Adrenal gland (tissue), 12 donors: Measurements from ENCODE around the gene C2orf49. TPM values are rescaled to one million over a fixed set of nuclear protein-coding genes. Genes with fewer than 3 reads are reported as not detected.

Source experiments
- DNase-seq, 7 donors: peaks; one replicate each; pipeline ENCODE4 v3.0.0-alpha.2; 2019 to 2020
- H3K27ac ChIP-seq, 5 donors: fragments of 200-600 bp; sonication (generic) in 4 of 5; 1 replicate in 3 of 5; 2 replicates in 2 of 5; pipeline versions ENCODE4 v1.5.1 to v1.8.0; 2016 to 2020; ENCODE audit warnings: mild to moderate bottlenecking in 1 of 5
- H3K27me3 ChIP-seq: fragments of 200-600 bp; 2 replicates; pipeline ENCODE4 v1.8.0; 2021
- H3K36me3 ChIP-seq, 2 donors: fragments of 200-600 bp; replicated peaks in 1 of 2; 1 replicate in 1 of 2; 2 replicates in 1 of 2; pipeline versions ENCODE4 v1.5.1 to v1.8.0; 2018 to 2022
- H3K4me1 ChIP-seq, 2 donors: fragments of 200-600 bp; replicated peaks in 1 of 2; 1 replicate in 1 of 2; 2 replicates in 1 of 2; pipeline versions ENCODE4 v1.5.1 to v1.8.0; 2018 to 2021
- H3K4me3 ChIP-seq, 4 donors: fragments of 200-600 bp; sonication (generic) in 3 of 4; one replicate each; pipeline ENCODE4 v1.5.1; 2016 to 2018
- H3K9me3 ChIP-seq, 3 donors: fragments of 200-600 bp; sonication (generic) in 1 of 3; replicated peaks in 1 of 3; 1 replicate in 2 of 3; 2 replicates in 1 of 3; pipeline versions ENCODE4 v1.5.1 to v1.8.0; 2016 to 2021
- POLR2A ChIP-seq, 2 donors: fragments of 450-650 bp; IDR thresholded peaks; one replicate each; pipeline ENCODE4 v1.6.1; 2017; ENCODE audit warnings: antibody characterized with exemption in 2 of 2, mild to moderate bottlenecking in 2 of 2, moderate library complexity in 1 of 2
- WGBS, 4 donors: extraction: QIAGEN DNeasy Blood & Tissue Kit in 2 of 4; methylation state at CpG; one replicate each; pipeline versions ENCODE4 v1.1.5 to v1.1.7; 2013 to 2017; 5-methylcytosine and 5-hydroxymethylcytosine counted together
- intact Hi-C, 2 donors: fragments of 100-400 bp; cut with DNase I; formaldehyde crosslinking; loops; one replicate each; pipeline versions ENCODE4 v1.14.1 to v1.15.0; 2022 to 2023
- polyA plus RNA-seq, 3 donors: library from polyadenylated mRNA; stranded (reverse); fragments of 200-250 nt in 2 of 3; fragments of 350-450 nt in 1 of 3; fragmentation: Illumina TruSeq in 1 of 3; extraction: RNeasy Lipid Tissue Mini Kit (QIAGEN cat#74804) in 1 of 3; gene quantifications; one replicate each; pipeline ENCODE4 v1.2.3, GENCODE V29; 2013 to 2014
- total RNA-seq, 9 donors: library from RNA; depleted of rRNA in 4 of 9; stranded (reverse); fragments of >200 nt in 4 of 9; fragments of 120-200 nt in 1 of 9; fragmentation: NEBNext Ultra II Directional in 1 of 9; extraction: Animal tissue kit (Norgen Biotek cat#: 25700) in 1 of 9; gene quantifications; one replicate each; pipeline versions ENCODE4 v1.1.0 to v1.2.4, GENCODE V29; 2013 to 2023
- TF ChIP-seq, protein P1 (sequence below), 6 experiments: fragments of 450-650 bp in 4 of 6; fragments of 200-600 bp in 2 of 6; sonication (generic) in 1 of 6; IDR thresholded peaks; 1 replicate in 5 of 6; 2 replicates in 1 of 6; pipeline versions ENCODE4 v1.5.1 to v1.8.0; 2016 to 2021; ENCODE audit warnings: antibody characterized with exemption in 6 of 6, mild to moderate bottlenecking in 2 of 6, moderate library complexity in 1 of 6
- donor health status: healthy with polysubstance abuse.
- donor health status: Bipolar disorder and iron deficiency.
- donor health status: DM: yes; HTN: yes; CAD: no.
- donor health status: DM: no; HTN: no; CAD: no.
- donor health status: DM: no; HTN: no; CAD: no.
- donor health status: DM: yes; HTN: yes; CAD: no.

The C2orf49 gene
- total and polyA plus RNA-seq, 12 donors, result 5.9 to 18.6 (median 14.3) TPM

GRCh38 chr2:105296017-105296611, 41.2 kb upstream of the C2orf49 start:
- peaks cover 0 to 30% of the 10 kb centered on the region in 2 donors for H3K36me3 ChIP-seq

DNA sequence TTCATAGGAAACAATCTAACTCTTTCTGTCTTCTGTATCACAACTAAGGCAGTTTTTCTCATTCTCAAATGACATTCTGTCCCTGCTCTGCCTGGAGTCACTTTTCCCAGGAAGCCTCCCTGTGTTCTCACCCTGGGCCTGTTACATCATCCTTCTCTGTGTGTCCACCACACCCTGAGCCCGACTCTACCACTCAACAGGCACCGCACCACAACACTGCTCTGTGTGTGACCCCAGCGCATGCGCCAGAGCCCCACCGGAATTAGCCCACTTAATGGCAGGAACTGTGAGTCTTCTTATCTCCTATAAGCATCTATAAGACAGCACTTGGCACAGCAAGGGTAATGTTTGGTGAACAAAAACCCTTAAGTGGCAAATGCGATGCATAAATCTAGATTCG, 40.1 kb upstream of the C2orf49 start:
- H3K4me1 ChIP-seq, result peaks cover 3 to 15% of the 10 kb centered on the region in 2 donors
- TF ChIP-seq, protein P1, sequence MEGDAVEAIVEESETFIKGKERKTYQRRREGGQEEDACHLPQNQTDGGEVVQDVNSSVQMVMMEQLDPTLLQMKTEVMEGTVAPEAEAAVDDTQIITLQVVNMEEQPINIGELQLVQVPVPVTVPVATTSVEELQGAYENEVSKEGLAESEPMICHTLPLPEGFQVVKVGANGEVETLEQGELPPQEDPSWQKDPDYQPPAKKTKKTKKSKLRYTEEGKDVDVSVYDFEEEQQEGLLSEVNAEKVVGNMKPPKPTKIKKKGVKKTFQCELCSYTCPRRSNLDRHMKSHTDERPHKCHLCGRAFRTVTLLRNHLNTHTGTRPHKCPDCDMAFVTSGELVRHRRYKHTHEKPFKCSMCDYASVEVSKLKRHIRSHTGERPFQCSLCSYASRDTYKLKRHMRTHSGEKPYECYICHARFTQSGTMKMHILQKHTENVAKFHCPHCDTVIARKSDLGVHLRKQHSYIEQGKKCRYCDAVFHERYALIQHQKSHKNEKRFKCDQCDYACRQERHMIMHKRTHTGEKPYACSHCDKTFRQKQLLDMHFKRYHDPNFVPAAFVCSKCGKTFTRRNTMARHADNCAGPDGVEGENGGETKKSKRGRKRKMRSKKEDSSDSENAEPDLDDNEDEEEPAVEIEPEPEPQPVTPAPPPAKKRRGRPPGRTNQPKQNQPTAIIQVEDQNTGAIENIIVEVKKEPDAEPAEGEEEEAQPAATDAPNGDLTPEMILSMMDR (IDR thresholded peaks at IDR 0.05), result no peak
- TF ChIP-seq POLR2A (IDR thresholded peaks at IDR 0.05), result no peak
- WGBS, 4 donors, result 86 to 93% (median 89%) methylated on average over 7 of the region's 7 CpGs

More at GRCh38 chr2:105296017-105296611, 41.2 kb upstream of the C2orf49 start:
- 85 to 94% (median 92%) methylated on average over 7 of the region's 7 CpGs for WGBS, 4 donors
- Histone ChIP-seq H3K9me3 (no peaks in the 10 kb centered on the region), H3K4me1 (peaks cover 3 to 15% of the 10 kb centered on the region in 2 donors), H3K27me3 (no peaks in the 10 kb centered on the region), H3K4me3 (no peak overlapping the region), H3K27ac (no peak overlapping the region)
- no peak for TF ChIP-seq POLR2A (IDR thresholded peaks at IDR 0.05)
- TF ChIP-seq, protein P1 (IDR thresholded peaks at IDR 0.05), result no peak
- intact Hi-C loops, result no loop called here
- no peak for DNase-seq

DNA sequence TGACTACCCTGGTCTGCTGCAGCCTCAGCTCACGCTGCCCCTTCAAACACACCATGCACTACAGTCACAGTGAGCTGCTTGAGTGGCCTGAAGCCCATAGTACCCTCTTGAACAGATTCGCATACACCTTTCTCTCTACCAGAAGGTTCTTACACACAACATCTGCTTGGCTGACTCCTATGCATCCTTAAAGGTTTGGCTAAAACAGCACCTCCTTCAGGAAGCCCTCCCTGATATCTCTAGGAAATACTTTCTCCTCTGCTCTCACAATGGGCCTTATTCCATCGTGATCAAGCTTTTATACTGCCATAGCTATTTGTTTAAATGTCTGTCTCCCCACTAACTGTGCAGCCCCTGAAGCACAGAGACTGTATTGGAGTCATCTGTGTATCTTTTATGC, 39.3 kb upstream of the C2orf49 start:
- no peaks in the 10 kb centered on the region for H3K27me3 ChIP-seq
- H3K4me1 ChIP-seq, result peaks cover 3 to 15% of the 10 kb centered on the region in 2 donors
- no peaks in the 10 kb centered on the region for H3K9me3 ChIP-seq
- WGBS, 4 donors, result 90 to 97% (median 95%) methylated on average over 3 of the region's 3 CpGs
- no peak overlapping the region for H3K27ac ChIP-seq
- no peak overlapping the region for H3K4me3 ChIP-seq
- peaks cover 0 to 28% of the 10 kb centered on the region in 2 donors for H3K36me3 ChIP-seq
- no peak for DNase-seq
- intact Hi-C loops, result no loop called here
- TF ChIP-seq, protein P1 (IDR thresholded peaks at IDR 0.05), result no peak
- no peak for TF ChIP-seq POLR2A (IDR thresholded peaks at IDR 0.05)

More for the DNA sequence above, 40.1 kb upstream of the C2orf49 start:
- no peaks in the 10 kb centered on the region for H3K9me3 ChIP-seq
- no peak overlapping the region for H3K27ac ChIP-seq
- intact Hi-C loops, result no loop called here
- DNase-seq, result no peak
- H3K4me3 ChIP-seq, result no peak overlapping the region
- peaks cover 0 to 28% of the 10 kb centered on the region in 2 donors for H3K36me3 ChIP-seq
- H3K27me3 ChIP-seq, result no peaks in the 10 kb centered on the region

GRCh38 chr2:105299290-105299689, 38.0 kb upstream of the C2orf49 start:
- H3K9me3 ChIP-seq, result no peaks in the 10 kb centered on the region
- H3K27me3 ChIP-seq, result no peaks in the 10 kb centered on the region
- intact Hi-C loops, result no loop called here
- 70 to 89% (median 84%) methylated on average over 5 of the region's 5 CpGs for WGBS, 4 donors
- DNase-seq, result no peak
- no peak overlapping the region for H3K27ac ChIP-seq
- peaks cover 3 to 10% of the 10 kb centered on the region in 2 donors for H3K4me1 ChIP-seq
- no peak overlapping the region for H3K4me3 ChIP-seq
- TF ChIP-seq POLR2A (IDR thresholded peaks at IDR 0.05), result no peak
- TF ChIP-seq, protein P1 (IDR thresholded peaks at IDR 0.05), result no peak
- peaks cover 0 to 28% of the 10 kb centered on the region in 2 donors for H3K36me3 ChIP-seq
